K562 (cell line): Measurements from ENCODE around the gene PTPRB.

Source experiments
- CTCF ChIP-seq, 3 experiments: IDR thresholded peaks in 2 of 3; conservative IDR thresholded peaks in 1 of 3; 2 replicates each; pipeline ENCODE4 v1.5.1; 2011 to 2012; ENCODE audit warnings: low read length in 3 of 3, mild to moderate bottlenecking in 3 of 3, control low read depth in 2 of 3, improper control_type of control experiment in 1 of 3, inconsistent platforms in 1 of 3, low read depth in 1 of 3, mixed read lengths in 1 of 3, moderate library complexity in 1 of 3; ENCODE audit not compliant: insufficient read depth in 2 of 3
- FOXK1 ChIP-seq: sonication (generic); formaldehyde crosslinking; IDR thresholded peaks from 2 replicates; pipeline ENCODE4 v1.8.0; 2022; ENCODE audit warnings: missing genetic modification reagents, mild to moderate bottlenecking, borderline replicate concordance
- HNRNPK ChIP-seq: fragments of 200-400 bp; formaldehyde crosslinking; IDR thresholded peaks from one replicate; pipeline ENCODE4 v1.6.1; 2018; ENCODE audit warnings: mild to moderate bottlenecking, low read depth, low read length; ENCODE audit not compliant: poor library complexity, severe bottlenecking
- JUNB ChIP-seq: fragments of 450-650 bp; formaldehyde crosslinking; conservative IDR thresholded peaks from 2 replicates; pipeline ENCODE4 v1.4.0; 2020; ENCODE audit warnings: mild to moderate bottlenecking
- KLF16 ChIP-seq: IDR thresholded peaks from 2 replicates; pipeline ENCODE4 v1.6.1; 2016; ENCODE audit warnings: antibody characterized with exemption
- POLR2A ChIP-seq: fragments of 450-650 bp; conservative IDR thresholded peaks from 2 replicates; pipeline ENCODE4 v1.6.1; 2016
- SMC3 ChIP-seq: conservative IDR thresholded peaks from 2 replicates; pipeline ENCODE4 v1.6.1; 2011; ENCODE audit warnings: low read depth, low read length, improper control_type of control experiment; ENCODE audit not compliant: insufficient read depth
- TRIM28 ChIP-seq: fragments of 450-650 bp; IDR thresholded peaks from 2 replicates; pipeline ENCODE4 v1.6.1; 2017
- USF2 ChIP-seq: sonication (generic); formaldehyde crosslinking; IDR thresholded peaks from 2 replicates; pipeline ENCODE4 v1.5.0; 2020; ENCODE audit warnings: missing genetic modification reagents
- ZNF592 ChIP-seq: fragments of 450-650 bp; IDR thresholded peaks from 2 replicates; pipeline ENCODE4 v1.6.1; 2017; ENCODE audit warnings: antibody characterized with exemption, mild to moderate bottlenecking

GRCh38 chr12:70648191-70648590 is 11.0 kb upstream of the PTPRB start:
- TF ChIP-seq FOXK1 (CRISPR knock-in tag), result no peak
- no peak for TF ChIP-seq JUNB
- no peak for TF ChIP-seq KLF16
- no peak for TF ChIP-seq CTCF (IDR thresholded peaks at IDR 0.05 in 2 of 3, conservative IDR thresholded peaks at IDR 0.05 in 1 of 3; ENCODE audit: insufficient read depth in 2 of 3, low read depth in 1 of 3, low read length in 3 of 3)
- no peak for TF ChIP-seq SMC3
- no peak for TF ChIP-seq USF2 (CRISPR knock-in tag)
- TF ChIP-seq HNRNPK, result no peak
- TF ChIP-seq TRIM28, result no peak
- TF ChIP-seq POLR2A, result no peak
- no peak for TF ChIP-seq ZNF592
